GM18526 (cell line): Measurements from ENCODE around the gene SPATA17.

Experiments
- POLR2A ChIP-seq: IDR thresholded peaks from 3 replicates; pipeline ENCODE4 v1.6.1; 2011; ENCODE audit not compliant: insufficient read length; ENCODE audit errors: extremely low read depth

The SPATA17 gene, protein sequence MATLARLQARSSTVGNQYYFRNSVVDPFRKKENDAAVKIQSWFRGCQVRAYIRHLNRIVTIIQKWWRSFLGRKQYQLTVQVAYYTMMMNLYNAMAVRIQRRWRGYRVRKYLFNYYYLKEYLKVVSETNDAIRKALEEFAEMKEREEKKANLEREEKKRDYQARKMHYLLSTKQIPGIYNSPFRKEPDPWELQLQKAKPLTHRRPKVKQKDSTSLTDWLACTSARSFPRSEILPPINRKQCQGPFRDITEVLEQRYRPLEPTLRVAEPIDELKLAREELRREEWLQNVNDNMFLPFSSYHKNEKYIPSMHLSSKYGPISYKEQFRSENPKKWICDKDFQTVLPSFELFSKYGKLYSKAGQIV

DNA sequence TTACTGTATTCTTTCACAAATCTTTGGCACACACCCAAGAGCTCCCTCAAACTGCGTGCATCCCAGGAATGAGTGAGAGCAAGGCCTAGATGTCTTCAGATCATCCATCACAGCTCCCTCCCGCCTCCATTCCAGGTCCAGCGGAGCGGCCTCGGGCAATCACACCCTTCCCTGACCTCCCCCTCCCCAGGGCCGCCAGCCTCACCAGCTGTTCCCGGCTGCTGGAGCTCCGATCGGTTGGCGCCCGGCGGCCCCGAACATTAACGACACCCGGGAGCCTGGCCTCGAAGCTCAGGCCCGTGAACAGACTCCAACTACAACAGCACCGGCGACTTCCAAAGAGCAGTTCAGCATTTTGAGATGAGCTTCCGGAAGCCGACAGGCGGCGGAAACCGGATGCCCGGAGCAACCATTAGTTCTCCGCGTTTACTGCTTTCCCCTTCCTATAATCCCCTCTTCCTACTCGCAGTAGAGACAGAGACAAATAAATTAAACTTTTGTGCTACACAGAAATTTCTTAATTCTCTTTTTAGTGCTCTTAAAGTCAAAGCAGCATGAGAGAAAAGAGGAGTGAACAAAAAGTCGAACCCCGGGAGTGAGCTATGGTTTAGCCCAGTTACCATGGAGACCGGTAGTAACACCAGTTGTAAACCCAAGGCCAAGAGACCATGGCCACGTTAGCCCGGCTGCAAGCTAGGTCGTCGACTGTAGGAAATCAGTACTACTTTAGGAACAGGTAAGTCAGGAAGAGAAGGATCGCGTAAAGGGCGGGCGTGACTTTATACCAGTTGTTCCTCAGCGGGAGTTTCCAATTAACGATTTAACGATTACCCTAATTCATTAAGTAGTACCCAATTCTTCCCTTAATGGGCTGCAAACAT is at the start of gene SPATA17, which contains the start of gene GPATCH2:
SPATA17 (plus strand) TSS at position 634 of the 881 bp plus-strand sequence; CDS start at position 669, 35 bp downstream.
GPATCH2 (minus strand) TSS at position 380 of the 881 bp plus-strand sequence; CDS start at position 261, 119 bp downstream.
- peak; percentile 63 for TF ChIP-seq POLR2A

DNA sequence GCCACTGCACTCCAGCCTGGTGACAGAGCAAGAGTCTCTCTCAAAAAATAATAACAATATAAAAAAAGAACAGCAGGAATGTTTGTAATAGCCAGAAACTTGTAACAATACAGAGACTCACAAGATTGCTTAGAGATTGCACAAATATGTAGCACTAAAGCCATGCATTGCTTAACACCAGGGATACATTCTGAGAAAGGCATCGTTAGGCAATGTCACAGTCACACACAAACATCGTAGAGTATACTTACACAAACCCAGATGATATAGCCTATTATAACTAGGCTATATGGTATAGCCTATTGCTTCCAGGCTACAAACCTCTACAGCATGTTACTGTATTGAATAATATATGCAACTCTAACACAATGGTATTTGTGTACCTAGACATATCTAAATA is 45.6 kb upstream of the SPATA17 start:
- no peak for TF ChIP-seq POLR2A

DNA sequence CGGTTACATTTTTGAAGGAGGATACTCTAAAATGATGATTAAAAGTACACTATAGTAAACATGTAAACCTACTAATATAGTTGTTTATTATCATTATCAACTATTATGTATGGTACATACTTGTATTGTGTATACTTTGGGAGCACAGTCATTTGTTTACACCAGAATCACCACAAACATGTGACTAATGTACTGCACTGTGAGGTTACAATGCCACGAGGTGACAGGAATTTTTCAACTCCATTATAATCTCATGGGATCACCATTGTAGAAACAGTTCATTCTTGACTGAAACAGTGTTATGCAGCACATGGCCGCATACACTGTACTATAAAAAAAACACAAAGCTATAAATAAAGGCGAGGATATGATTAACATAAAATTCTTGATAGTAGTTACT is 44.6 kb upstream of the SPATA17 start:
- TF ChIP-seq POLR2A, result no peak

DNA sequence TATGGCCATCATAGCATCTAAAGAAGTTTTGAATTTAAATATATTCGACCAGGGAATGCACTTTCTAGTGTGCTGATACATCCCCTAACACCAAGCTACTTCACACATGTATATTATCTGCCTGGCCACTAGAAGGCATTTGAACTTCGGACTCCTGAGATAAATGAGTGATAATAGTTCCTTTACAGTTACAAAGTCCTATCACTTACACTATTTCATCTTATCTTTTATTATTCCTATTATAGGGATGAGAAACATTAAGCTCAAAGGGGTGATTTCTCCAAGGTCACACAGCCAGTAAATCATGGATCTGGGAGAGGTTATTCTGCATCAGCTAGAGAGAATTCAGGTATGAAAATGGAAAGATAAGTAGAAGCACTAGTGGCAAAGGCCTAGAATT is 40.5 kb upstream of the SPATA17 start:
- no peak for TF ChIP-seq POLR2A

DNA sequence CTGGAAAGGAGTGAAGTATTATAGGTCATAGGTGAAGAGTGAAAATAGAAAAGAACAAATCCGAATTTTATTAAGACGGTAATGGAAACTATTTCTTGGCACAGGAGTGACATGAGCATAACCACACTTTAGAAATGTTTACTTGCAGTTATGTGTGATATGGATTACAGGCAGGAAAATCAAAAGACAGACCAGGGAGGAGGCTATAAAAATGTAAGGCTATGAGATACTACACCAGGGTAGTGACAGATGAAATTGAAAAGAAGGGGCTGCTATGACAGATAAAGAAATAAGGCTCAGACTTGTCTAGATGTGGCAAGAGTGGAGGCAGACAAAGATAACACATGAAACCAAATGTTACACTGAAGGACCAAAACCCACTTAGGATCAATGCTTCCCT is 32.0 kb upstream of the SPATA17 start:
- no peak for TF ChIP-seq POLR2A

DNA sequence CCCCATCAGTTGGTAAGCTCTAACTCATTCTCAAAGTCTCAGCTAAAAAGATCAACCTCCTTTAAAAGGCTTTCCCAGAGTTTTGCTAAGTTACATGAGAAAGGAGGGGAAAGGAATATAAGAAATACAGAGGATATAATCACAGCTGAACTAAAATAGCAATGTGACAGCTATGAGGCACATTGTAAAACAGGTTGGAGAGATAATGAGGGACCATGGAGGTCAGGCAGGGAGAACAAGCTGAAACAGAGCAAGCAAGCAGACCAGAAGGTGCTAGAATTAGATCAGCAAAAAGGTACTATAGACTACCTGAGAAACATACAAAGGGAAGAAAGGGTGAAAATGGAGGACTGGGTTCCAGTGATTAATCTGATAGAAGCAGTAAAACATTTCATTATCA is 28.8 kb upstream of the SPATA17 start:
- TF ChIP-seq POLR2A, result no peak

DNA sequence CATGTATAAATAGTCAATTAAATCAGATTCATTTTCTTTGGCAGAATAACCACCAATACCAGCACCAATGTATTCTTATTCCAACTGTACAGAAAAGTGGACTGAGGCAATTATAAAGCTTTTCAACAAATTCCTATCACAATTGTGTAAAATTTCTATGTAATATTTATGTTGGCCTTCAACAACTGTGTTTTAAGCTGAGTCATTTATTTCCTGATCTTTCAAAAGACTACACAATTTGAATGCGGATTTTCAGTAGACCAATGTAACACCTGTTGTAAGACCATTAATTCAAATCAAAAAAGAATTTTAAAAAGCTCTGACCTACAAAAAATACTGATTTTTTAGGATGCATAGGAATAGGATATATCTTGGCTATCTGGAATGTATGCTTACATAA is 25.8 kb upstream of the SPATA17 start:
- TF ChIP-seq POLR2A, result no peak

DNA sequence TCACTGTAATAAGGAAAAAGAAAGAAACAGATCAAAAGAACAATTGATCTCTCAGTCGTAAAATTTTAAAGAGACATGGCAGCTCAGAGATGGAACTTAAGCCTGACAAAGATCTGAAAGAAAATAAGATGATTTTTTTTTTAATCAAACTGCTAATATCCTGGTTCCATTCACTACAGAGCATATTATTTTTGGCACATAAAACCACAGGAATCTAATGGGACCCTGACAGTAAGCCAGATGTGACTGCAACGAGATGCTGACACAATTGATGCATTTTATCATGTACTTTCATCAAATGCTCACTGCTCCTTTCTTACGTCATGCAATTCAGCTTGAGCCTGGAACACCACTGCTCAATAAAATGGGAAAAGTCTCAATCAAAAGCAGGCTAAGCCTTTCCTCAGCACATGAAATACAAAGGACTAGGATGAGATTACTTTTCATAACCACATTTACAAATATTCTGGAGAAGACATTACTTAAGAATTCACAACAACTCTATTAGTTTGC is 16.9 kb upstream of the SPATA17 start:
- TF ChIP-seq POLR2A, result no peak

DNA sequence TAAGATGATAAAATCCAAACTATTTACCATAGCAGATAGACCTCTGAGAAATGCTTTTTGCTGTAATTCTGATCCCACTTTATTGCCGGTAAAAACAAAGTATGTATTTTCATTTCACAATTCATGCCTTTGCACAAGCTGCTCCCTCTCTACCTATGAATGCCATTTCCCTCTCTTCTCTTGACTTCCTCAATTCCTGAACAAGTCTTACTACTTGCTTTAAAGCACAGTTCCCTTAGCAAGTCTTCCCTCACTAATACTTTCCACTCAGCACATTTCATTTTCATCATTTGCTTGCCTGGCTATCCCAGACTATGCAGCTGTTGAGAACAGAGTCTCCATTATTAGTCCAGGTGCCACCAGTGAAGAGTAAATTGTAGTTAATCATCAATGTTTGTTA is 14.0 kb upstream of the SPATA17 start:
- no peak for TF ChIP-seq POLR2A

DNA sequence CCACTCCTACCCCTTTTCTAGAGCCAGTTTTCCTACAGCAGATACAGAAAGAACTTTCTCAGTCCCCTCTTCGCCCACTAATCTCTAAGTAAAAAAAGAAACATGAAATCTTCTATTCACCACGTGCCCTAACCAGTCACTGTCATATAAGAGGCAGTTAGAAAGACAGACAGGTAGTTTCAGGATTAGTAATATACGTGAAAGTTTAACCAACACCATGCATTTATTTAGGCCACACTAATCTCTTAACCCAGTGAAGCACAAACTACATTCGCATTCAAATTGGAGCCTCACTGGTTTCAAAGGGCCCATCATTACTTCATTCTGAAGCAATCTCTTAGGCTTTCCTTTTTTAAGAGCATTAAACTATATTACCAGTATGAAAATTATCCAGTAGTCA is 10.3 kb upstream of the SPATA17 start:
- TF ChIP-seq POLR2A, result no peak

DNA sequence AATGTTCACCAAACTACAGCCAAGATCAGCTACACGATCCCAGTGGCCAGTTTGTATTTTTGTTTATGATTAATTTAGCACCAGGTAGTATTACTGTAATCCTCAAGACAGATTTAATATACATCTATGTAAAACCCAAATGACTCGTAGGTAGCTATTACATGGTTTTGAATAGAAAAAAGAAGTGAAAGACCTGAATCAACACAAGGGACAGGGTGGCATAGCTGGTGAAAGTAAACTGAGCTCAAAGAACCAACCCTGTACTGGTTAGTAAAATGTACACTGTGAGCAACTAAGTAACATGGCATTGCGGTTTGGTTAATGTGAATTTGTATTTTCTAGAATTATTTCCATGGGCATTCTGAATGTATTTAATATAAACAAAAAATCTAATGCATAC is 9.1 kb upstream of the SPATA17 start:
- TF ChIP-seq POLR2A, result no peak

DNA sequence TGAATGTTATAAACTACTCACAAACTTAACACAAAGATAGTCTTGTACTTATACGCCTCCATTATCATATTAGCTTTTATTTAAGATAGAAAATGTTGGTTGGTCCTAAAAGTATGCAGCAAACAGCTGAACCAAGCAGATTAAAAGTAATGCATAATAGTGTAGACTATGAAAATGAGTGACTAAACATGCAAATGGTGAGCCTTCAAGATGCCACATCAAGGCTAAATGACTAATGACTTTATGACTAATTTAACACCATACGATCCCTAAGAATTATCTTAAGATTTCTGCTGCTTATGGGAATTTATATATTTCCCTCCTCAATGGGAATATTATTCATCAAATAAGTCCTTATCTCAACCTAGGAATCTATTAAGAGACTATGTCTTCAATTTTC is 4.8 kb upstream of the SPATA17 start:
- no peak for TF ChIP-seq POLR2A

DNA sequence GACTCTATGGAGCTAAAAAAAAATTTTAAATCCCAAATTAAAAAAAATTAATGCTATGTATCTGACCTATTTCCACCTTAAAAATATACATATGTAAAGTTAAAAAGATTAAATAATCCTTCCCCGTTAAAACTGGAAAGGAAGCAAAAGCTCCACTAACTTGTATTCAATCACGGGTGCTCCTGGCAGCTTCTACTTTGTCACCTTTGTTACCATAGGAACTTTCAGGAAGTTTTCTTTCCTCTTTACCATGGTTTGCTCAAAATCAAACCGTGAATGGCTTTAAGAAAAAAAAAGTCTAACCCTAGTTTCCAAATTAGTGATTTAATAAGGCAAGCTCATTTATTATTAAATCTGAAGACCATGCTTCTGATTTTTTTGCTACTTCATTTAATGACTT is 3.7 kb upstream of the SPATA17 start:
- no peak for TF ChIP-seq POLR2A

DNA sequence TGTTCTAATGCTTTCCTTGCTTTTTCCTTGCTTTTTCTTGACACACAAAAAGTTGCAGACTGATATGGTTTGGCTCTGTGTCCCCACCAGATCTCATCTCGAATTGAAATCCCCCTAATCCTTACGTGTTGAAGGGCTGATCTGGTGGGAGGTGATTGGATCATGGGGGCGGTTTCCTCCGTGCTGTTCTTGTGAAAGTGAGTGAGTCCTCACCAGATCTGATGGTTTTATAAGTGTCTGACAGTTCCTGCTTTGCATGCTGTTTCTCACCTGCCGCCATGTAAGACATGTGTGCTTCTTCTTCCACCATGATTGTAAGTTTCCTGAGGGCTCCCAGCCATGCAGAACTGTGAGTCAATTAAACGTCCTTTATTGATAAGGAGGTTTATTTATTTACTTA is 11.3 kb downstream of the SPATA17 start:
- TF ChIP-seq POLR2A, result no peak

DNA sequence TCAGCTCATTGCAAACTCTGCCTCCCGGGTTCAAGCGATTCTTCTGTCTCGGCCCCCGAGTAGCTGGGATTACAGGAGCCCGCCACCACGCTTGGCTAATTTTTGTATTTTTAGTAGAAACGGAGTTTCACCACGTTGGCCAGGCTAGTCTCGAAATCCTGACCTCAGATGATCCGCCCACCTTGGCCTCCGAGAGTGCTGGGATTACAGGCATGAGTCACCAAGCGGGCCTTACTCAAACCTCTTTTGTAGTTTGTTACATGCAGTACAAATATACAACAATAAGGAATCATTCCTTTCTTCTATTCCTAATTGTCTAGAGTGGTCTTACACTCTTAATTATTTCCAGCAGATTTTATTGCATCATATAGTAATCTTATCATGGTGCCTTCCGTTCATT is 16.6 kb downstream of the SPATA17 start:
- no peak for TF ChIP-seq POLR2A

DNA sequence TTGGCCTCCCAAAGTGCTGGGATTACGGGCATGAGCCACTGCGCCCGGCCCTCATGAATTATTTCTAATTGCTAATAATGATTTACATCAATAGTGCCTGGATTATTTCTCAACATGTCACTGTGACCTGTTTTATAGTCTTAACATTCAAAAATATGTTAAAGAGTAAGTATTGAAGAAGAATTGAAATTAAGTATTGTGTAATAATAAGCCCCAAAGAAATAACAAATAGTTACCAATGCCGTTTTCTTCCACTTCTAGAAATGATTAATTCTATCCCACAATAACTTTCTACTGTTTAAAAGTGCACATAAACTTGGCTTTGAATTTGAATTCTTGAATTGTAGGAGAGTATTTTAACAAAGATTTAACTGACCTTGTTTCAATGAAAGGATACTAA is 19.5 kb downstream of the SPATA17 start:
- TF ChIP-seq POLR2A, result no peak
